22Rv1 (cell line): ENCODE results near the gene NDE1.

Experiments
- CTCF ChIP-seq: fragments of 450-650 bp; IDR thresholded peaks from 2 replicates; pipeline ENCODE4 v1.5.1; 2017; ENCODE audit warnings: mild to moderate bottlenecking
- ZFX ChIP-seq: fragments of 450-650 bp; IDR thresholded peaks from 2 replicates; pipeline ENCODE4 v1.6.1; 2017; ENCODE audit warnings: antibody characterized with exemption, borderline replicate concordance

GRCh38 chr16:15605839-15606517 lies 44.1 kb upstream of the NDE1 start:
- TF ChIP-seq CTCF, result no peak
- no peak for TF ChIP-seq ZFX
